H54 (cell line): Measurements from ENCODE around the gene AMPD1.
A peak's percentile ranks its signal among the peaks of the same experiment; 100 is the strongest.

Experiments
- DNase-seq: peaks from one replicate; pipeline ENCODE4 v3.0.0; 2011; ENCODE audit warnings: low spot score, mixed read lengths; ENCODE audit not compliant: insufficient read length
- FAIRE-seq: peaks from 3 replicates; lab custom pipeline; 2011; peaks lifted over from hg19 to GRCh38; lab: Jason Lieb, UNC
- POLR2A ChIP-seq: IDR thresholded peaks from 2 replicates; pipeline ENCODE4 v1.6.1; 2011; ENCODE audit warnings: low read depth, mild to moderate bottlenecking, low read length

Gene AMPD1

GRCh38 chr1:114715952-114716303, 20.6 kb upstream of the AMPD1 start:
- FAIRE-seq, result peak; percentile 11
- TF ChIP-seq POLR2A, result no peak
- DNase-seq, result no peak

- DNase-seq (no peak), FAIRE-seq (no peak)
- TF ChIP-seq POLR2A, result no peak
These were observed 17.6 kb upstream of the AMPD1 start for GRCh38 chr1:114712977-114713376.

- TF ChIP-seq POLR2A, result no peak
- DNase-seq (no peak), FAIRE-seq (no peak)
These were observed 15.0 kb upstream of the AMPD1 start for GRCh38 chr1:114710360-114710759.

- DNase-seq (no peak), FAIRE-seq (no peak)
- TF ChIP-seq POLR2A, result no peak
These were observed 12.3 kb upstream of the AMPD1 start for GRCh38 chr1:114707604-114708003.

GRCh38 chr1:114703242-114703641, 7.9 kb upstream of the AMPD1 start:
- DNase-seq, result no peak
- TF ChIP-seq POLR2A, result no peak
- FAIRE-seq, result no peak

GRCh38 chr1:114702737-114703136, 7.4 kb upstream of the AMPD1 start:
- FAIRE-seq, result no peak
- no peak for TF ChIP-seq POLR2A

GRCh38 chr1:114701931-114702330, 6.6 kb upstream of the AMPD1 start:
- DNase-seq (no peak), FAIRE-seq (no peak)
- no peak for TF ChIP-seq POLR2A

More at GRCh38 chr1:114702737-114703136, 7.4 kb upstream of the AMPD1 start:
- DNase-seq, result no peak

- no peak for TF ChIP-seq POLR2A
- FAIRE-seq, result no peak
- no peak for DNase-seq
These were observed 4.8 kb upstream of the AMPD1 start for GRCh38 chr1:114700036-114700600.

GRCh38 chr1:114696810-114697209, 1.5 kb upstream of the AMPD1 start:
- TF ChIP-seq POLR2A, result no peak
- FAIRE-seq (no peak), DNase-seq (no peak)

GRCh38 chr1:114694540-114695310, 621 bp downstream of the AMPD1 start:
- FAIRE-seq (no peak), DNase-seq (no peak)
- TF ChIP-seq POLR2A, result no peak

- FAIRE-seq (no peak), DNase-seq (no peak)
- no peak for TF ChIP-seq POLR2A
These were observed 2.4 kb downstream of the AMPD1 start for GRCh38 chr1:114692947-114693346.

GRCh38 chr1:114691061-114691460, 4.3 kb downstream of the AMPD1 start:
- DNase-seq (no peak), FAIRE-seq (no peak)
- TF ChIP-seq POLR2A, result no peak

GRCh38 chr1:114690148-114690547, 5.2 kb downstream of the AMPD1 start:
- no peak for TF ChIP-seq POLR2A
- FAIRE-seq (no peak), DNase-seq (no peak)

- DNase-seq (no peak), FAIRE-seq (no peak)
- TF ChIP-seq POLR2A, result no peak
These were observed 6.8 kb downstream of the AMPD1 start for GRCh38 chr1:114688526-114688925.

- FAIRE-seq (no peak), DNase-seq (no peak)
- TF ChIP-seq POLR2A, result no peak
These were observed 9.5 kb downstream of the AMPD1 start for GRCh38 chr1:114685851-114686250.
